OCI-LY7 (cell line): ENCODE data around the gene CBFB.

Experiments
- CTCF ChIP-seq: fragments of 200-600 bp; sonication (generic); conservative IDR thresholded peaks from 2 replicates; pipeline ENCODE4 v1.5.1; 2014; ENCODE audit warnings: mild to moderate bottlenecking, antibody characterized with exemption, low read length, moderate library complexity, mixed read lengths
- EZH2phosphoT487 ChIP-seq: fragments of 200-600 bp; sonication (generic); IDR thresholded peaks from 2 replicates; pipeline ENCODE4 v1.6.1; 2018; ENCODE audit warnings: low read depth, borderline replicate concordance, mild to moderate bottlenecking, mixed run types, antibody characterized with exemption, low read length, moderate library complexity, mixed read lengths

GRCh38 chr16:67128887-67129286, 99.9 kb downstream of the CBFB start:
- TF ChIP-seq CTCF (no peak), EZH2phosphoT487 (no peak)
